GM23338 (cell line): Measurements from ENCODE around the gene FRMD4A. TPM values are rescaled to one million over a fixed set of nuclear protein-coding genes. Genes with fewer than 3 reads are reported as not detected.

Source experiments
- ATAC-seq: fragments of 200-7000 bp; cut with Tn5 transposase; 3 replicates; pipeline ENCODE4 v1.9.1; 2020
- DNase-seq: peaks from one replicate; pipeline ENCODE4 v3.0.0-alpha.2; 2015; ENCODE audit warnings: low spot score
- H2AFZ ChIP-seq: fragments of 200-600 bp; sonication (generic); 2 replicates; pipeline ENCODE4 v1.8.0; 2016; ENCODE audit warnings: antibody characterized with exemption, mild to moderate bottlenecking, moderate library complexity
- H3F3A ChIP-seq: fragments of 200-600 bp; sonication (generic); replicated peaks from 2 replicates; pipeline ENCODE4 v1.8.0; 2017; ENCODE audit warnings: antibody characterized with exemption, mixed run types, low read depth
- H3K27ac ChIP-seq: fragments of 200-600 bp; sonication (generic); 2 replicates; pipeline ENCODE4 v1.6.1; 2016; ENCODE audit warnings: low read depth
- H3K27me3 ChIP-seq: fragments of 200-600 bp; sonication (generic); 2 replicates; pipeline ENCODE4 v1.8.0; 2016; ENCODE audit warnings: mild to moderate bottlenecking, mixed run types, moderate library complexity; ENCODE audit not compliant: insufficient read depth
- H3K36me3 ChIP-seq: fragments of 200-600 bp; sonication (generic); 2 replicates; pipeline ENCODE4 v1.8.0; 2016; ENCODE audit warnings: mild to moderate bottlenecking; ENCODE audit not compliant: insufficient read depth
- H3K4me1 ChIP-seq: fragments of 200-600 bp; sonication (generic); 2 replicates; pipeline ENCODE4 v1.8.0; 2016; ENCODE audit warnings: mild to moderate bottlenecking, moderate library complexity; ENCODE audit not compliant: insufficient read depth
- H3K4me2 ChIP-seq: fragments of 200-600 bp; sonication (generic); 2 replicates; pipeline ENCODE4 v1.7.1; 2017; ENCODE audit warnings: mixed run types
- H3K4me3 ChIP-seq: fragments of 200-600 bp; sonication (generic); 2 replicates; pipeline ENCODE4 v1.6.1; 2016; ENCODE audit warnings: mixed run types
- H3K79me2 ChIP-seq: fragments of 200-600 bp; sonication (generic); replicated peaks from 2 replicates; pipeline ENCODE4 v1.8.0; 2017; ENCODE audit warnings: mild to moderate bottlenecking; ENCODE audit not compliant: insufficient read depth
- H3K9me2 ChIP-seq: fragments of 200-600 bp; sonication (generic); 2 replicates; pipeline ENCODE4 v1.8.0; 2017; ENCODE audit not compliant: insufficient read depth
- H4K20me1 ChIP-seq: fragments of 200-600 bp; sonication (generic); replicated peaks from 2 replicates; pipeline ENCODE4 v1.8.0; 2017; ENCODE audit warnings: mild to moderate bottlenecking; ENCODE audit not compliant: insufficient read depth
- H3K27ac Mint-ChIP-seq: 2 replicates; pipeline ENCODE4 v1.8.0; 2020; ENCODE audit warnings: inconsistent platforms, mild to moderate bottlenecking, moderate library complexity, mixed read lengths
- H3K27me3 Mint-ChIP-seq: 3 replicates; pipeline ENCODE4 v1.8.0; 2022; ENCODE audit warnings: low read depth, mild to moderate bottlenecking, moderate library complexity, mixed read lengths, inconsistent platforms; ENCODE audit not compliant: insufficient read depth, poor library complexity
- H3K36me3 Mint-ChIP-seq: 3 replicates; pipeline ENCODE4 v1.8.0; 2021; ENCODE audit warnings: low read depth, mild to moderate bottlenecking, inconsistent platforms, moderate library complexity, mixed read lengths
- H3K4me1 Mint-ChIP-seq: 3 replicates; pipeline ENCODE4 v1.8.0; 2020; ENCODE audit warnings: mild to moderate bottlenecking, inconsistent platforms, mixed read lengths
- H3K4me3 Mint-ChIP-seq: 3 replicates; pipeline ENCODE4 v1.8.0; 2021; ENCODE audit warnings: moderate library complexity, mild to moderate bottlenecking, inconsistent platforms, mixed read lengths
- H3K9me3 Mint-ChIP-seq: 3 replicates; pipeline ENCODE4 v1.8.0; 2020; ENCODE audit warnings: moderate library complexity, mild to moderate bottlenecking, inconsistent platforms, mixed read lengths
- CREB1 ChIP-seq: fragments of 250-450 bp; sonication (Bioruptor Pico); IDR thresholded peaks from 2 replicates; pipeline ENCODE4 v1.5.0; 2020; ENCODE audit warnings: low read depth, mild to moderate bottlenecking, moderate library complexity
- EZH2 ChIP-seq: fragments of 200-600 bp; sonication (generic); IDR thresholded peaks from one replicate; pipeline ENCODE4 v1.8.0; 2017; ENCODE audit warnings: antibody characterized with exemption, mild to moderate bottlenecking, low read depth; ENCODE audit not compliant: unreplicated experiment
- JUNB ChIP-seq: IDR thresholded peaks from one replicate; pipeline ENCODE4 v1.6.1; 2016; ENCODE audit warnings: antibody characterized with exemption; ENCODE audit not compliant: unreplicated experiment
- NANOG ChIP-seq: IDR thresholded peaks from 2 replicates; pipeline ENCODE4 v1.6.1; 2016; ENCODE audit warnings: antibody characterized with exemption, borderline replicate concordance
- POLR2AphosphoS5 ChIP-seq: IDR thresholded peaks from 2 replicates; pipeline ENCODE4 v1.6.1; 2016; ENCODE audit warnings: antibody characterized with exemption, low read depth
- STAT1 ChIP-seq: IDR thresholded peaks from one replicate; pipeline ENCODE4 v1.6.1; 2016; ENCODE audit warnings: antibody characterized with exemption; ENCODE audit not compliant: unreplicated experiment
- ZNF331 ChIP-seq: fragments of 250-450 bp; sonication (Bioruptor Pico); IDR thresholded peaks from 2 replicates; pipeline ENCODE4 v1.5.0; 2020; ENCODE audit warnings: low read depth, mild to moderate bottlenecking, moderate library complexity
- polyA plus RNA-seq: library from polyadenylated mRNA; unstranded; fragments of >200 nt; fragmentation: Nextera tagmentation; extraction: Ambion mirVana; gene quantifications from 2 replicates; pipeline ENCODE4 v1.2.1, GENCODE V29; 2016
- total RNA-seq: library from RNA; depleted of rRNA; stranded (reverse); fragments of >200 nt; shearing (Covaris generic); gene quantifications from 2 replicates; pipeline ENCODE4 v1.2.3, GENCODE V29; 2014
- TF ChIP-seq, protein P1 (sequence below): IDR thresholded peaks from one replicate; pipeline ENCODE4 v1.6.1; 2018; ENCODE audit warnings: antibody characterized with exemption; ENCODE audit not compliant: unreplicated experiment
- TF ChIP-seq, protein P2 (sequence below): fragments of 250-450 bp; sonication (Bioruptor Pico); IDR thresholded peaks from 2 replicates; pipeline ENCODE4 v1.5.0; 2020; ENCODE audit warnings: mild to moderate bottlenecking, moderate library complexity

The FRMD4A gene
- total and polyA plus RNA-seq, 2 experiments from 2014 or later, result 14.0 to 20.1 TPM

DNA sequence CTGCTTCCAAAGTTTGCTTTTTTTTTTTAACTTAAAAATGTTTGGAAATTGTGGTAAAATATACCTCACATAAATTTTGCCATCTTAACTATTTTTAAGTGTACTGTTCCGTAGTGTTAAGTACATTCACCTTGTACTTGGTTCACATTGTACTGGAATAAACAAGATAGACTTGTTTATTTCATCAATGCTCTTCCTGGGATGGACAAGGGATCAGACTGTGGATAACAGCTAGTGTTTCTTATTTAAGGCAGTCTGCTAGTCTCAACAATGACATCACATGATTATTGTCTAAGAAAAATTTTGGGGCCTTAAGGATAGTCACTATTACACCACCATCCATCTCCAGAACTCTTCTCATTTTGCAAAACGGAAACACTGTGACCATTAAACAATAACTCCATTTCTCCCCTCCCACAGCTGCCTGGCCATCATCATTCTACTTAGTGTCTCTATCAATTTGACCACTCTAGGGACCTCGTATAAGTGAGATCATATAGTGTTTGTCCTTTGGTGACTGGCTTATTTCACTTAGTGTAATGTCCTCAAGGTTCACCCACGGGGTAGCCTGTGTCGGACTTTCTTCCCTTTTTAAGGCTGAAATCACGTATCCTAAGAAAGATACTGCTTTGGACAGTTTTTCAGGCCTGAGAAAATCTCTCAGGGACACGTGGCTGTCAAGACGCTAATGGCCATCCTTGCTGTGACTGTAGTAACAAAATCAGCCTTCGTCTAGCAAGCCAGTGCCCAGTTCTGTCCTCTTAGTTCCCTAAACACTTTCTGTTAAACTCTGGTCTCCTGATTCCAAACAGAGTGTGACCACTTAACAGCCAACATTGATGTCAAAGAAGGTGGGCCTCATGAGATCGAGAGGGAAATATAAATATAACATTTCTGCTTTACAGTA, 305.2 kb downstream of the FRMD4A start (continued):
- TF ChIP-seq, protein P1, sequence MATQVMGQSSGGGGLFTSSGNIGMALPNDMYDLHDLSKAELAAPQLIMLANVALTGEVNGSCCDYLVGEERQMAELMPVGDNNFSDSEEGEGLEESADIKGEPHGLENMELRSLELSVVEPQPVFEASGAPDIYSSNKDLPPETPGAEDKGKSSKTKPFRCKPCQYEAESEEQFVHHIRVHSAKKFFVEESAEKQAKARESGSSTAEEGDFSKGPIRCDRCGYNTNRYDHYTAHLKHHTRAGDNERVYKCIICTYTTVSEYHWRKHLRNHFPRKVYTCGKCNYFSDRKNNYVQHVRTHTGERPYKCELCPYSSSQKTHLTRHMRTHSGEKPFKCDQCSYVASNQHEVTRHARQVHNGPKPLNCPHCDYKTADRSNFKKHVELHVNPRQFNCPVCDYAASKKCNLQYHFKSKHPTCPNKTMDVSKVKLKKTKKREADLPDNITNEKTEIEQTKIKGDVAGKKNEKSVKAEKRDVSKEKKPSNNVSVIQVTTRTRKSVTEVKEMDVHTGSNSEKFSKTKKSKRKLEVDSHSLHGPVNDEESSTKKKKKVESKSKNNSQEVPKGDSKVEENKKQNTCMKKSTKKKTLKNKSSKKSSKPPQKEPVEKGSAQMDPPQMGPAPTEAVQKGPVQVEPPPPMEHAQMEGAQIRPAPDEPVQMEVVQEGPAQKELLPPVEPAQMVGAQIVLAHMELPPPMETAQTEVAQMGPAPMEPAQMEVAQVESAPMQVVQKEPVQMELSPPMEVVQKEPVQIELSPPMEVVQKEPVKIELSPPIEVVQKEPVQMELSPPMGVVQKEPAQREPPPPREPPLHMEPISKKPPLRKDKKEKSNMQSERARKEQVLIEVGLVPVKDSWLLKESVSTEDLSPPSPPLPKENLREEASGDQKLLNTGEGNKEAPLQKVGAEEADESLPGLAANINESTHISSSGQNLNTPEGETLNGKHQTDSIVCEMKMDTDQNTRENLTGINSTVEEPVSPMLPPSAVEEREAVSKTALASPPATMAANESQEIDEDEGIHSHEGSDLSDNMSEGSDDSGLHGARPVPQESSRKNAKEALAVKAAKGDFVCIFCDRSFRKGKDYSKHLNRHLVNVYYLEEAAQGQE, result no peak
- no peak for TF ChIP-seq ZNF331 (CRISPR knock-in tag)

DNA sequence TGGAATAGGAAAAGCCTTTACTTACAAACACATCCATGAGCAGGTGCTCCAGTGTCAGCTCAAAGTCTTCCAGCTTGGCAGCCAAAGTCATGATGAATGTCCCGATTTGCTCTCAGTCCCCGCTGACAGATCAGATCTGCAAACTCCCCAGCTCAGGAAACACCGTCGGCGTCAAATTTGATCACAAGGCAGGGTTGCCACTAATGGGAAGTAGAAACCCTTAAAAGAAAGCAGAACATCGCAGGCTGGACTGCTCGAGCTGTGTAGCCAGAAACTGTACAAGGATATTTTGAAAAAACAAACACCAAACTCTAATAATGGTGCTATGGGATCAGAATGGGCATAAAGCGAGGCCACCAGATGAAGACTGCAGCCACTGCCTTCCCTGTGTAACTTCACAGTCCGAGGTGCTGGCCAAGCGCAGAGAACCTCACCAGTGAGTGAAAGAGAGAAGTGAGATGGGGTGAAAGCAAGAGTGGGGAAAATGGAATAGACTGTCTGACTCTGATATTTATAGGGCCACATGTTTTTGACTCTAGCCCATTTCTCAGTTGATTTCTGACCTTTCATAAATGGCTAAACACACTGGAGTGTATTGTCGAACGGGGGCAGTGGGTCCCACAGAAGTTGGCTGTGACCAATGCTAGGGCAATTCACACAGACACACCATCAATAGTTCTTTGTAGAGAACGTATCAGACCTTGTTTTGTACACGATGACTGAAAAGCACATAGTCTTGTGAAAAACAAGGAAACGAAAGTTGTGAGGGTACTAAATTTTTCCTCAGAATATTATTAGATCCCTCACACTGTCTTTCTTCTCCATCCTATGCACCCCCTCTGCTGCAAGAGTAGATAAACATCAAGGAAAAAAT, 306.2 kb downstream of the FRMD4A start:
- 0 out of 3 replicates have a peak, but pooled peaks cover 5% of the 10 kb centered on the region for H3K4me1 Mint-ChIP-seq
- no peak overlapping the region for H3K4me3 ChIP-seq

DNA sequence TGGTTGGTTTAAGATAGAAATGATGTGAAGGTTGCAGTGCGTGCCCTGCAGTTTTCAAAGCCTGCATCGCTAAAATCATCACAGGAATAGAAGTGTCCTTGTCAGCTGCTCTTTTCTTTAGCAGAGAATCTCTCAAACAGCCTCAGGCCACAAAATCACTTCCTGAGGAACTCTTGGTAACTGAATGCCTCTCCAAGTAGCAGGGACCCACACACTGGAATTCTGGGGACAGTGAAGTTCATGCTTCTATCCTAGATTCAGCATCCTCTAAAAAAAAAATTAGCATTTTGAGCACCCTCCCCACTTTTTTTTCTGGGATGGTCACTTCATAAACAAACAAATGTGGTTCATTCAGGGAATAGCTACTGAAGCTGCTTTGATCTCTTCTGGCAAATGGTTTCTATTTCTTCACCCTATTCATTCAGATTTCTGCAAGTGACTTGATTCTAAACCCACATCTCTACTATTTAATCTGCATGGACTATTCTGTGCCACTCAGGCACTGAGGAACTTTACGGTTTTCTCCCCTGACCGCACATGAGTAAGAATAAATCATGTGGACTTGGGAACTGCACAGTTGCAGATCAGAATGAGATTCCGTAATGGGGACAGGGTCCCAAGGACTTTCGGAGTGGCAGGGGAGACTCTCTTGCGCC, 306.9 kb downstream of the FRMD4A start:
- ATAC-seq (no peak), DNase-seq (peak; percentile 19)
- no peaks in the 10 kb centered on the region for H3K4me1 ChIP-seq
- no peak overlapping the region for H3K27ac ChIP-seq
- no peaks in the 10 kb centered on the region for H3K79me2 ChIP-seq
- H3K27me3 ChIP-seq, result no peaks in the 10 kb centered on the region
- H2AFZ ChIP-seq, result no peak overlapping the region
- H3K4me2 ChIP-seq, result no peak overlapping the region
- H4K20me1 ChIP-seq, result no peaks in the 10 kb centered on the region
- H3K27ac Mint-ChIP-seq, result no peak overlapping the region
- H3K36me3 ChIP-seq, result no peaks in the 10 kb centered on the region
- 0 out of 2 replicates have a peak, but pooled peaks cover 8% of the 10 kb centered on the region for H3K9me2 ChIP-seq
- no peak overlapping the region for H3K4me3 ChIP-seq
- H3K9me3 Mint-ChIP-seq, result no peaks in the 10 kb centered on the region
- H3K27me3 Mint-ChIP-seq, result peaks cover 2% of the 10 kb centered on the region
- no peaks in the 10 kb centered on the region for H3F3A ChIP-seq
- H3K4me1 Mint-ChIP-seq, result 0 out of 3 replicates have a peak, but pooled peaks cover 5% of the 10 kb centered on the region
- H3K4me3 Mint-ChIP-seq, result no peak overlapping the region
- H3K36me3 Mint-ChIP-seq, result no peaks in the 10 kb centered on the region
- TF ChIP-seq, protein P2, sequence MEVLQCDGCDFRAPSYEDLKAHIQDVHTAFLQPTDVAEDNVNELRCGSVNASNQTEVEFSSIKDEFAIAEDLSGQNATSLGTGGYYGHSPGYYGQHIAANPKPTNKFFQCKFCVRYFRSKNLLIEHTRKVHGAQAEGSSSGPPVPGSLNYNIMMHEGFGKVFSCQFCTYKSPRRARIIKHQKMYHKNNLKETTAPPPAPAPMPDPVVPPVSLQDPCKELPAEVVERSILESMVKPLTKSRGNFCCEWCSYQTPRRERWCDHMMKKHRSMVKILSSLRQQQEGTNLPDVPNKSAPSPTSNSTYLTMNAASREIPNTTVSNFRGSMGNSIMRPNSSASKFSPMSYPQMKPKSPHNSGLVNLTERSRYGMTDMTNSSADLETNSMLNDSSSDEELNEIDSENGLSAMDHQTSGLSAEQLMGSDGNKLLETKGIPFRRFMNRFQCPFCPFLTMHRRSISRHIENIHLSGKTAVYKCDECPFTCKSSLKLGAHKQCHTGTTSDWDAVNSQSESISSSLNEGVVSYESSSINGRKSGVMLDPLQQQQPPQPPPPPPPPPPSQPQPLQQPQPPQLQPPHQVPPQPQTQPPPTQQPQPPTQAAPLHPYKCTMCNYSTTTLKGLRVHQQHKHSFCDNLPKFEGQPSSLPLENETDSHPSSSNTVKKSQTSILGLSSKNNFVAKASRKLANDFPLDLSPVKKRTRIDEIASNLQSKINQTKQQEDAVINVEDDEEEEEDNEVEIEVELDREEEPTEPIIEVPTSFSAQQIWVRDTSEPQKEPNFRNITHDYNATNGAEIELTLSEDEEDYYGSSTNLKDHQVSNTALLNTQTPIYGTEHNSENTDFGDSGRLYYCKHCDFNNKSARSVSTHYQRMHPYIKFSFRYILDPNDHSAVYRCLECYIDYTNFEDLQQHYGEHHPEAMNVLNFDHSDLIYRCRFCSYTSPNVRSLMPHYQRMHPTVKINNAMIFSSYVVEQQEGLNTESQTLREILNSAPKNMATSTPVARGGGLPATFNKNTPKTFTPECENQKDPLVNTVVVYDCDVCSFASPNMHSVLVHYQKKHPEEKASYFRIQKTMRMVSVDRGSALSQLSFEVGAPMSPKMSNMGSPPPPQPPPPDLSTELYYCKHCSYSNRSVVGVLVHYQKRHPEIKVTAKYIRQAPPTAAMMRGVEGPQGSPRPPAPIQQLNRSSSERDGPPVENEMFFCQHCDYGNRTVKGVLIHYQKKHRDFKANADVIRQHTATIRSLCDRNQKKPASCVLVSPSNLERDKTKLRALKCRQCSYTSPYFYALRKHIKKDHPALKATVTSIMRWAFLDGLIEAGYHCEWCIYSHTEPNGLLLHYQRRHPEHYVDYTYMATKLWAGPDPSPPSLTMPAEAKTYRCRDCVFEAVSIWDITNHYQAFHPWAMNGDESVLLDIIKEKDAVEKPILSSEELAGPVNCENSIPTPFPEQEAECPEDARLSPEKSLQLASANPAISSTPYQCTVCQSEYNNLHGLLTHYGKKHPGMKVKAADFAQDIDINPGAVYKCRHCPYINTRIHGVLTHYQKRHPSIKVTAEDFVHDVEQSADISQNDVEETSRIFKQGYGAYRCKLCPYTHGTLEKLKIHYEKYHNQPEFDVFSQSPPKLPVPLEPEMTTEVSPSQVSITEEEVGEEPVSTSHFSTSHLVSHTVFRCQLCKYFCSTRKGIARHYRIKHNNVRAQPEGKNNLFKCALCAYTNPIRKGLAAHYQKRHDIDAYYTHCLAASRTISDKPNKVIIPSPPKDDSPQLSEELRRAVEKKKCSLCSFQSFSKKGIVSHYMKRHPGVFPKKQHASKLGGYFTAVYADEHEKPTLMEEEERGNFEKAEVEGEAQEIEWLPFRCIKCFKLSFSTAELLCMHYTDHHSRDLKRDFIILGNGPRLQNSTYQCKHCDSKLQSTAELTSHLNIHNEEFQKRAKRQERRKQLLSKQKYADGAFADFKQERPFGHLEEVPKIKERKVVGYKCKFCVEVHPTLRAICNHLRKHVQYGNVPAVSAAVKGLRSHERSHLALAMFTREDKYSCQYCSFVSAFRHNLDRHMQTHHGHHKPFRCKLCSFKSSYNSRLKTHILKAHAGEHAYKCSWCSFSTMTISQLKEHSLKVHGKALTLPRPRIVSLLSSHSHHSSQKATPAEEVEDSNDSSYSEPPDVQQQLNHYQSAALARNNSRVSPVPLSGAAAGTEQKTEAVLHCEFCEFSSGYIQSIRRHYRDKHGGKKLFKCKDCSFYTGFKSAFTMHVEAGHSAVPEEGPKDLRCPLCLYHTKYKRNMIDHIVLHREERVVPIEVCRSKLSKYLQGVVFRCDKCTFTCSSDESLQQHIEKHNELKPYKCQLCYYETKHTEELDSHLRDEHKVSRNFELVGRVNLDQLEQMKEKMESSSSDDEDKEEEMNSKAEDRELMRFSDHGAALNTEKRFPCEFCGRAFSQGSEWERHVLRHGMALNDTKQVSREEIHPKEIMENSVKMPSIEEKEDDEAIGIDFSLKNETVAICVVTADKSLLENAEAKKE (CRISPR knock-in tag), result no peak
- no peak for TF ChIP-seq CREB1

More for the DNA sequence above, 306.2 kb downstream of the FRMD4A start:
- Histone ChIP-seq H3K4me2 (no peak overlapping the region), H3K27ac (no peak overlapping the region), H3K79me2 (no peaks in the 10 kb centered on the region), H3K36me3 (no peaks in the 10 kb centered on the region), H3K4me1 (no peaks in the 10 kb centered on the region), H3F3A (no peaks in the 10 kb centered on the region), H4K20me1 (no peaks in the 10 kb centered on the region), H2AFZ (no peak overlapping the region), H3K27me3 (no peaks in the 10 kb centered on the region), H3K9me2 (0 out of 2 replicates have a peak, but pooled peaks cover 8% of the 10 kb centered on the region)
- DNase-seq (no peak), ATAC-seq (no peak)
- no peak overlapping the region for H3K27ac Mint-ChIP-seq
- H3K9me3 Mint-ChIP-seq, result no peaks in the 10 kb centered on the region
- peaks cover 2% of the 10 kb centered on the region for H3K27me3 Mint-ChIP-seq
- H3K4me3 Mint-ChIP-seq, result no peak overlapping the region
- H3K36me3 Mint-ChIP-seq, result no peaks in the 10 kb centered on the region
- TF ChIP-seq POLR2AphosphoS5 (no peak), STAT1 (no peak), JUNB (no peak), EZH2 (no peak), NANOG (no peak)
